K562 (cell line): Measurements from ENCODE around the gene LZTR1. TPM values are rescaled to one million over a fixed set of nuclear protein-coding genes. Genes with fewer than 3 reads are reported as not detected.

Experiments used
- BHLHE40 ChIP-seq: IDR thresholded peaks from 2 replicates; pipeline ENCODE4 v1.6.1; 2011; ENCODE audit warnings: low read length, improper control_type of control experiment
- EGR1 ChIP-seq: fragments of 450-650 bp; conservative IDR thresholded peaks from 2 replicates; pipeline ENCODE4 v1.6.1; 2017; ENCODE audit warnings: mild to moderate bottlenecking
- GABPA ChIP-seq: fragments of 200-800 bp; sonication (Bioruptor generic); conservative IDR thresholded peaks from 2 replicates; pipeline ENCODE4 v1.6.1; 2016; ENCODE audit warnings: low read depth, missing genetic modification characterization, missing compliant biosample characterization
- GABPB2 ChIP-seq: fragments of 250-450 bp; sonication (Bioruptor Pico); conservative IDR thresholded peaks from 2 replicates; pipeline ENCODE4 v1.5.1; 2021; ENCODE audit warnings: mild to moderate bottlenecking
- JUNB ChIP-seq: fragments of 450-650 bp; formaldehyde crosslinking; conservative IDR thresholded peaks from 2 replicates; pipeline ENCODE4 v1.4.0; 2020; ENCODE audit warnings: mild to moderate bottlenecking
- MAFK ChIP-seq: IDR thresholded peaks from 2 replicates; pipeline ENCODE4 v1.6.1; 2011; ENCODE audit warnings: low read length, improper control_type of control experiment
- NONO ChIP-seq, 2 experiments: fragments of 200-400 bp in 1 of 2; fragments of 450-650 bp in 1 of 2; formaldehyde crosslinking in 1 of 2; IDR thresholded peaks; 2 replicates each; pipeline ENCODE4 v1.6.1; 2017; ENCODE audit warnings: low read depth in 2 of 2, mild to moderate bottlenecking in 2 of 2, moderate library complexity in 2 of 2, low read length in 1 of 2
- PHB ChIP-seq: fragments of 250-450 bp; sonication (Bioruptor Pico); IDR thresholded peaks from 2 replicates; pipeline ENCODE4 v1.5.0; 2021
- PHB2 ChIP-seq: fragments of 450-650 bp; IDR thresholded peaks from 2 replicates; pipeline ENCODE4 v1.6.1; 2017; ENCODE audit warnings: low read depth
- PHTF2 ChIP-seq: fragments of 250-450 bp; sonication (Bioruptor Pico); IDR thresholded peaks from 2 replicates; pipeline ENCODE4 v1.5.0; 2021; ENCODE audit warnings: mild to moderate bottlenecking
- POLR2B ChIP-seq: fragments of 450-650 bp; IDR thresholded peaks from 2 replicates; pipeline ENCODE4 v1.6.1; 2018; ENCODE audit warnings: low read depth; ENCODE audit not compliant: partially characterized antibody
- SREBF2 ChIP-seq: sonication (generic); formaldehyde crosslinking; IDR thresholded peaks from 2 replicates; pipeline ENCODE4 v1.4.0; 2020; ENCODE audit warnings: mild to moderate bottlenecking, missing genetic modification reagents
- SRF ChIP-seq, 2 experiments: fragments of 250-450, 450-650 bp in 1 of 2; sonication (Bioruptor Pico) in 1 of 2; sonication (generic) in 1 of 2; formaldehyde crosslinking; IDR thresholded peaks; 2 replicates each; pipeline versions ENCODE4 v1.5.0 to v1.5.1; 2020 to 2022; ENCODE audit warnings: mild to moderate bottlenecking in 1 of 2, missing genetic modification reagents in 1 of 2
- SUPT5H ChIP-seq: fragments of 450-650 bp; IDR thresholded peaks from 2 replicates; pipeline ENCODE4 v1.6.1; 2016
- YBX1 ChIP-seq: fragments of 450-650 bp; IDR thresholded peaks from 2 replicates; pipeline ENCODE4 v1.7.1; 2016; ENCODE audit warnings: mild to moderate bottlenecking
- ZBTB7A ChIP-seq: IDR thresholded peaks from 2 replicates; pipeline ENCODE4 v1.6.1; 2011; ENCODE audit warnings: low read depth, mild to moderate bottlenecking, low read length, moderate library complexity, borderline replicate concordance; ENCODE audit not compliant: control insufficient read depth
- ZNF121 ChIP-seq: sonication (generic); formaldehyde crosslinking; conservative IDR thresholded peaks from 2 replicates; pipeline ENCODE4 v1.8.0; 2022; ENCODE audit warnings: missing genetic modification reagents
- ZNF134 ChIP-seq: fragments of 250-450 bp; sonication (Bioruptor Pico); conservative IDR thresholded peaks from 2 replicates; pipeline ENCODE4 v1.4.0; 2020
- ZNF263 ChIP-seq: sonication (generic); formaldehyde crosslinking; IDR thresholded peaks from 2 replicates; pipeline ENCODE4 v1.8.0; 2022; ENCODE audit warnings: mild to moderate bottlenecking, missing genetic modification reagents, borderline replicate concordance
- ZNF311 ChIP-seq: fragments of 250-450 bp; sonication (Bioruptor Pico); IDR thresholded peaks from 2 replicates; pipeline ENCODE4 v1.4.0; 2020; ENCODE audit warnings: mild to moderate bottlenecking, moderate library complexity
- polyA plus RNA-seq, 8 experiments: library from polyadenylated mRNA; depleted of rRNA in 4 of 8; stranded (reverse) in 5 of 8; unstranded in 3 of 8; fragments of >200 nt; fragmentation: Nextera tagmentation in 2 of 8; fragmentation: Illumina TruSeq in 1 of 8; extraction: Ambion mirVana in 2 of 8; extraction: Trizol in 1 of 8; gene quantifications; 2 replicates each; pipeline versions ENCODE4 v1.2.1 to v1.2.3, GENCODE V29; 2011 to 2014; ENCODE audit warnings: inconsistent platforms in 1 of 8, missing spikeins in 1 of 8
- total RNA-seq, 7 experiments: library from RNA; depleted of rRNA in 6 of 7; stranded (reverse); fragments of >200 nt in 6 of 7; fragmentation: Illumina TruSeq in 2 of 7; extraction: Trizol in 2 of 7; gene quantifications; 2 replicates each; pipeline versions ENCODE4 v1.2.1 to v1.2.3, GENCODE V29; 2011 to 2021; ENCODE audit warnings: low replicate concordance in 1 of 7
- TF ChIP-seq, protein P1 (sequence below), 2 experiments: IDR thresholded peaks in 1 of 2; conservative IDR thresholded peaks in 1 of 2; 2 replicates each; pipeline ENCODE4 v1.6.1; 2016; ENCODE audit warnings: low read depth in 2 of 2, mild to moderate bottlenecking in 1 of 2, missing compliant biosample characterization in 1 of 2, missing genetic modification characterization in 1 of 2, moderate library complexity in 1 of 2
- TF ChIP-seq, protein P2 (sequence below): sonication (generic); formaldehyde crosslinking; IDR thresholded peaks from 2 replicates; pipeline ENCODE4 v1.8.0; 2023; ENCODE audit warnings: missing genetic modification reagents, mild to moderate bottlenecking, borderline replicate concordance

LZTR1 gene
- total and polyA plus RNA-seq, 9 of the 15 experiments (the other 6 are each of a cell fraction or from before 2014, with no cell fraction given) = 2.2 to 135 (median 63.0) TPM

DNA sequence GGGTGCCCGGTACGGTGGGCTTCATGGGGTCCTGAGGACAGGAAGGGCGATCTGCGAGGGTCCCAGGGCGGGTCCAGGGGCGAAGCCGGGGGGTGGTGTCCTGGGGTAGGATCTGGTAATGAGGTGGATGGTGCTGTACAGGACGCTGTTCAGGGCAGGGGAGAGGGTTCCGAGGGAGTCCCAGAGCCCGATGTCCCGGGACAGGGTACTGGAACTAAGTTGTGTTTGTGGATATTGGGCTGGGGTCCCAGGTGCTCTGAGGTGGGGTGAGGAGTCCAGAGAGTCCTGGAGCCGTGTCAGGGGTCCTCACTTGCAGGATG is 426 bp downstream of the LZTR1 start (continued):
- TF ChIP-seq ZNF263 (CRISPR knock-in tag) = no peak
- TF ChIP-seq SUPT5H = no peak
- TF ChIP-seq ZBTB7A = no peak
- TF ChIP-seq YBX1 = no peak
- peak; percentile 38 for TF ChIP-seq JUNB (CRISPR knock-in tag)
- no peak for TF ChIP-seq BHLHE40
- TF ChIP-seq GABPB2 (CRISPR knock-in tag) = 0 out of 2 replicates have a peak, but pooled peaks have one; percentile 4
- peak in 1 of 2 experiments; percentile 72; a peak in 1 of 4 replicates for TF ChIP-seq SRF (CRISPR knock-in tag; IDR thresholded peaks at IDR 0.05)
- TF ChIP-seq, protein P1, sequence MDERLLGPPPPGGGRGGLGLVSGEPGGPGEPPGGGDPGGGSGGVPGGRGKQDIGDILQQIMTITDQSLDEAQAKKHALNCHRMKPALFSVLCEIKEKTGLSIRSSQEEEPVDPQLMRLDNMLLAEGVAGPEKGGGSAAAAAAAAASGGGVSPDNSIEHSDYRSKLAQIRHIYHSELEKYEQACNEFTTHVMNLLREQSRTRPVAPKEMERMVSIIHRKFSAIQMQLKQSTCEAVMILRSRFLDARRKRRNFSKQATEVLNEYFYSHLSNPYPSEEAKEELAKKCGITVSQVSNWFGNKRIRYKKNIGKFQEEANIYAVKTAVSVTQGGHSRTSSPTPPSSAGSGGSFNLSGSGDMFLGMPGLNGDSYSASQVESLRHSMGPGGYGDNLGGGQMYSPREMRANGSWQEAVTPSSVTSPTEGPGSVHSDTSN (CRISPR knock-in tag; IDR thresholded peaks at IDR 0.05; ENCODE audit: low read depth) = no peak
- TF ChIP-seq, protein P1 (tag; conservative IDR thresholded peaks at IDR 0.05; ENCODE audit: low read depth) = no peak
- peak; percentile 34; the same call in 1 of the 2 replicates for TF ChIP-seq MAFK
- peak; percentile 6; the same call in 1 of the 2 replicates for TF ChIP-seq PHB (CRISPR knock-in tag)
- TF ChIP-seq PHB2 = no peak
- TF ChIP-seq ZNF121 (CRISPR knock-in tag) = no peak
- no peak for TF ChIP-seq SREBF2 (CRISPR knock-in tag)
- no peak for TF ChIP-seq POLR2B
- TF ChIP-seq ZNF134 (CRISPR knock-in tag) = no peak
- TF ChIP-seq GABPA (tag) = no peak
- no peak for TF ChIP-seq NONO (IDR thresholded peaks at IDR 0.05; ENCODE audit: low read depth in 2 of 2, low read length in 1 of 2)
- peak; percentile 16; the same call in 1 of the 2 replicates for TF ChIP-seq ZNF311 (CRISPR knock-in tag)
- TF ChIP-seq PHTF2 = no peak
- TF ChIP-seq EGR1 = no peak
- TF ChIP-seq, protein P2, sequence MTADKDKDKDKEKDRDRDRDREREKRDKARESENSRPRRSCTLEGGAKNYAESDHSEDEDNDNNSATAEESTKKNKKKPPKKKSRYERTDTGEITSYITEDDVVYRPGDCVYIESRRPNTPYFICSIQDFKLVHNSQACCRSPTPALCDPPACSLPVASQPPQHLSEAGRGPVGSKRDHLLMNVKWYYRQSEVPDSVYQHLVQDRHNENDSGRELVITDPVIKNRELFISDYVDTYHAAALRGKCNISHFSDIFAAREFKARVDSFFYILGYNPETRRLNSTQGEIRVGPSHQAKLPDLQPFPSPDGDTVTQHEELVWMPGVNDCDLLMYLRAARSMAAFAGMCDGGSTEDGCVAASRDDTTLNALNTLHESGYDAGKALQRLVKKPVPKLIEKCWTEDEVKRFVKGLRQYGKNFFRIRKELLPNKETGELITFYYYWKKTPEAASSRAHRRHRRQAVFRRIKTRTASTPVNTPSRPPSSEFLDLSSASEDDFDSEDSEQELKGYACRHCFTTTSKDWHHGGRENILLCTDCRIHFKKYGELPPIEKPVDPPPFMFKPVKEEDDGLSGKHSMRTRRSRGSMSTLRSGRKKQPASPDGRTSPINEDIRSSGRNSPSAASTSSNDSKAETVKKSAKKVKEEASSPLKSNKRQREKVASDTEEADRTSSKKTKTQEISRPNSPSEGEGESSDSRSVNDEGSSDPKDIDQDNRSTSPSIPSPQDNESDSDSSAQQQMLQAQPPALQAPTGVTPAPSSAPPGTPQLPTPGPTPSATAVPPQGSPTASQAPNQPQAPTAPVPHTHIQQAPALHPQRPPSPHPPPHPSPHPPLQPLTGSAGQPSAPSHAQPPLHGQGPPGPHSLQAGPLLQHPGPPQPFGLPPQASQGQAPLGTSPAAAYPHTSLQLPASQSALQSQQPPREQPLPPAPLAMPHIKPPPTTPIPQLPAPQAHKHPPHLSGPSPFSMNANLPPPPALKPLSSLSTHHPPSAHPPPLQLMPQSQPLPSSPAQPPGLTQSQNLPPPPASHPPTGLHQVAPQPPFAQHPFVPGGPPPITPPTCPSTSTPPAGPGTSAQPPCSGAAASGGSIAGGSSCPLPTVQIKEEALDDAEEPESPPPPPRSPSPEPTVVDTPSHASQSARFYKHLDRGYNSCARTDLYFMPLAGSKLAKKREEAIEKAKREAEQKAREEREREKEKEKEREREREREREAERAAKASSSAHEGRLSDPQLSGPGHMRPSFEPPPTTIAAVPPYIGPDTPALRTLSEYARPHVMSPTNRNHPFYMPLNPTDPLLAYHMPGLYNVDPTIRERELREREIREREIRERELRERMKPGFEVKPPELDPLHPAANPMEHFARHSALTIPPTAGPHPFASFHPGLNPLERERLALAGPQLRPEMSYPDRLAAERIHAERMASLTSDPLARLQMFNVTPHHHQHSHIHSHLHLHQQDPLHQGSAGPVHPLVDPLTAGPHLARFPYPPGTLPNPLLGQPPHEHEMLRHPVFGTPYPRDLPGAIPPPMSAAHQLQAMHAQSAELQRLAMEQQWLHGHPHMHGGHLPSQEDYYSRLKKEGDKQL (CRISPR knock-in tag) = no peak
